Measurements from ENCODE around the gene ELF5. TPM values are rescaled to one million over a fixed set of nuclear protein-coding genes. Genes with fewer than 3 reads are reported as not detected.

Gene ELF5
- total RNA-seq = not detected

- no peaks in the 10 kb centered on the region for H3K27me3 ChIP-seq
- H3K9me3 ChIP-seq = no peaks in the 10 kb centered on the region
- TF ChIP-seq POLR2A (IDR thresholded peaks at IDR 0.05) (no peak), CTCF (IDR thresholded peaks at IDR 0.05) (no peak), POLR2AphosphoS5 (IDR thresholded peaks at IDR 0.05) (no peak), EP300 (IDR thresholded peaks at IDR 0.05; ENCODE audit: low read depth) (no peak)
- no peaks in the 10 kb centered on the region for H3K4me1 ChIP-seq
- in situ Hi-C loops (cut with MboI; ENCODE audit: low pct_ligation_motif_present in 1 of 4, low pct_unique_long_range_greater_than_20kb in 1 of 4, low sequenced_read_pairs in 3 of 4) (loop anchor here in 1 of 4 donors (10.0 kb wide), 1 partner anchor 381 kb away; no protein-coding TSS in a partner anchor), intact Hi-C loops (cut with DNase I; ENCODE audit: low total_unique reads) (no loop called here)
- no peak within 1 kb of the TSS for H3K4me3 ChIP-seq
- WGBS, 2 donors (ENCODE audit: low coverage in 1 of 2) = 80% methylated on average over 3 to 17 of the region's 17 CpGs
- DNase-seq = no peak
- no peak within 1 kb of the TSS for H3K27ac ChIP-seq
- no peaks in the 10 kb centered on the region for H3K36me3 ChIP-seq
Measured at GRCh38 chr11:34513682-34514449, at the start of gene ELF5. Gene ELF5 (minus strand): TSS chr11:34513794. CDS start chr11:34505749, 8,045 bp downstream.

- TF ChIP-seq POLR2A (IDR thresholded peaks at IDR 0.05) (no peak), CTCF (IDR thresholded peaks at IDR 0.05) (no peak), POLR2AphosphoS5 (IDR thresholded peaks at IDR 0.05) (no peak), EP300 (IDR thresholded peaks at IDR 0.05; ENCODE audit: low read depth) (no peak)
- intact Hi-C loops (cut with DNase I; ENCODE audit: low total_unique reads) (no loop called here), in situ Hi-C loops (cut with MboI; ENCODE audit: low pct_ligation_motif_present in 1 of 4, low pct_unique_long_range_greater_than_20kb in 1 of 4, low sequenced_read_pairs in 3 of 4) (no loop called here)
- Histone ChIP-seq H3K4me3 (no peak overlapping the region), H3K27me3 (peaks cover 8% of the 10 kb centered on the region), H3K27ac (no peak overlapping the region), H3K9me3 (no peaks in the 10 kb centered on the region), H3K4me1 (no peaks in the 10 kb centered on the region), H3K36me3 (no peaks in the 10 kb centered on the region)
- DNase-seq = no peak
- 57 to 74% methylated on average over 1 to 2 of the region's 2 CpGs for WGBS, 2 donors (ENCODE audit: low coverage in 1 of 2)
Measured at GRCh38 chr11:34562976-34563375, 49.4 kb upstream of the ELF5 start.

DNA sequence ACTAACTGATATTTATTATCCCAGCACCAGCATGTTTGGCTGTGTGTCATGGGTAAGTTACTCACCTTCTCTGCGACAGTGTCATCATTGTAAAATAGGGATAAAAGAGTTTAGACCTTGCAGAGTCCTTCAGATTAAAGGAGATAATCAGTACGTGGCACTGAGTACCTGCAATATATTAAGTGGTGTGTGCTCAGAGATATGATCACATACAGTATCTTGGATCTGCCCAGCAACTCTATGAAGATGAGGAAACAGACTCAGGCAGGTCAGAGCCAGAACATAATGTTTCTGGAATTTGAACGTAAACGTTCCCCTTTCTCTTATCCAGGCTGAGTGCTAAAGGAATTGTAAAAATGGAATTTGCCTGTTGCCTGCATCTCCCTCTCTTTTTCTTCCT is 46.9 kb upstream of the ELF5 start:
- H3K9me3 ChIP-seq = no peaks in the 10 kb centered on the region
- intact Hi-C loops (cut with DNase I; ENCODE audit: low total_unique reads) = no loop called here
- WGBS, 2 donors (ENCODE audit: low coverage in 1 of 2) = 71 to 78% methylated on average over 4 of the region's 4 CpGs
- H3K27me3 ChIP-seq = peaks cover 8% of the 10 kb centered on the region
- TF ChIP-seq POLR2AphosphoS5 (IDR thresholded peaks at IDR 0.05) (no peak), CTCF (IDR thresholded peaks at IDR 0.05) (no peak), POLR2A (IDR thresholded peaks at IDR 0.05) (no peak), EP300 (IDR thresholded peaks at IDR 0.05; ENCODE audit: low read depth) (no peak)
- in situ Hi-C loops (cut with MboI; ENCODE audit: low pct_ligation_motif_present in 1 of 4, low pct_unique_long_range_greater_than_20kb in 1 of 4, low sequenced_read_pairs in 3 of 4) = no loop called here
- H3K27ac ChIP-seq = no peak overlapping the region
- DNase-seq = no peak
- no peak overlapping the region for H3K4me3 ChIP-seq
- H3K4me1 ChIP-seq = no peaks in the 10 kb centered on the region
- no peaks in the 10 kb centered on the region for H3K36me3 ChIP-seq

GRCh38 chr11:34558673-34559072 is 45.1 kb upstream of the ELF5 start:
- 80 to 90% methylated on average over 1 to 4 of the region's 4 CpGs for WGBS, 2 donors (ENCODE audit: low coverage in 1 of 2)
- intact Hi-C loops (cut with DNase I; ENCODE audit: low total_unique reads) (no loop called here), in situ Hi-C loops (cut with MboI; ENCODE audit: low pct_ligation_motif_present in 1 of 4, low pct_unique_long_range_greater_than_20kb in 1 of 4, low sequenced_read_pairs in 3 of 4) (no loop called here)
- no peaks in the 10 kb centered on the region for H3K4me1 ChIP-seq
- H3K27ac ChIP-seq = no peak overlapping the region
- H3K36me3 ChIP-seq = no peaks in the 10 kb centered on the region
- DNase-seq = no peak
- peaks cover 8% of the 10 kb centered on the region for H3K27me3 ChIP-seq
- TF ChIP-seq EP300 (IDR thresholded peaks at IDR 0.05; ENCODE audit: low read depth) (no peak), POLR2AphosphoS5 (IDR thresholded peaks at IDR 0.05) (no peak), POLR2A (IDR thresholded peaks at IDR 0.05) (no peak), CTCF (IDR thresholded peaks at IDR 0.05) (no peak)
- no peaks in the 10 kb centered on the region for H3K9me3 ChIP-seq
- no peak overlapping the region for H3K4me3 ChIP-seq

Data from transverse colon (tissue), 4 donors.